Mesenteric fat pad (tissue), 1 donor: ENCODE results near the gene TOP3A. TPM values are rescaled to one million over a fixed set of nuclear protein-coding genes. Genes with fewer than 3 reads are reported as not detected.

ENCODE experiments used
- DNase-seq: peaks from one replicate; pipeline ENCODE4 v3.0.0-alpha.2; 2020; ENCODE audit warnings: low spot score
- total RNA-seq: library from RNA; stranded (reverse); fragmentation: NEBNext Ultra II Directional; extraction: Animal tissue kit (Norgen Biotek cat#: 25700); gene quantifications from one replicate; pipeline ENCODE4 v1.2.1, GENCODE V29; 2021
- donor health status: DM: yes; HTN: yes; CAD: no.

The TOP3A gene
- total RNA-seq, 1 donor from 2014 or later: 34.1 TPM

- DNase-seq: no peak
These were observed 35.9 kb downstream of the TOP3A start for GRCh38 chr17:18278867-18279266.

- DNase-seq: no peak
These were observed 37.7 kb downstream of the TOP3A start for GRCh38 chr17:18277076-18277475.

GRCh38 chr17:18270046-18270931 lies 44.5 kb downstream of the TOP3A start:
- DNase-seq: no peak

GRCh38 chr17:18267927-18268711 lies 46.7 kb downstream of the TOP3A start:
- DNase-seq: no peak

- no peak for DNase-seq
These were observed 47.4 kb downstream of the TOP3A start for GRCh38 chr17:18267366-18267765.

- DNase-seq: no peak
These were observed 50.7 kb downstream of the TOP3A start for GRCh38 chr17:18263885-18264682.

GRCh38 chr17:18262641-18263040 lies 52.2 kb downstream of the TOP3A start:
- DNase-seq: no peak

GRCh38 chr17:18262111-18262510 lies 52.7 kb downstream of the TOP3A start:
- no peak for DNase-seq

- no peak for DNase-seq
These were observed 53.1 kb downstream of the TOP3A start for GRCh38 chr17:18261659-18262058.

- DNase-seq: no peak
These were observed 53.7 kb downstream of the TOP3A start for GRCh38 chr17:18261146-18261515.

- peak; percentile 98 for DNase-seq
These were observed 54.3 kb downstream of the TOP3A start, which contains the start of gene MIEF2 for GRCh38 chr17:18260332-18261145. TSS of gene MIEF2 (plus strand) at chr17:18260662. CDS start at chr17:18262721, 2,059 bp downstream.

- DNase-seq: no peak
These were observed 55.0 kb downstream of the TOP3A start for GRCh38 chr17:18259621-18260331.

- DNase-seq: no peak
These were observed 56.3 kb downstream of the TOP3A start, which contains the start of gene FLII for GRCh38 chr17:18258356-18259038. TSS of gene FLII (minus strand) at chr17:18258738. CDS start at chr17:18258690, 48 bp downstream.

- DNase-seq: peak; percentile 95
These were observed 56.8 kb downstream of the TOP3A start for GRCh38 chr17:18257982-18258355.

- no peak for DNase-seq
These were observed 57.4 kb downstream of the TOP3A start for GRCh38 chr17:18257268-18257981.

GRCh38 chr17:18256776-18257175 lies 58.0 kb downstream of the TOP3A start:
- no peak for DNase-seq

GRCh38 chr17:18256351-18256750 lies 58.4 kb downstream of the TOP3A start:
- DNase-seq: no peak

- DNase-seq: no peak
These were observed 59.7 kb downstream of the TOP3A start for GRCh38 chr17:18254888-18255649.
